HCT116 (cell line): ENCODE measurements around the gene CPNE4. TPM values are rescaled to one million over a fixed set of nuclear protein-coding genes. Genes with fewer than 3 reads are reported as not detected.

ENCODE experiments used
- ATAC-seq: fragments of 200-7000 bp; cut with Tn5 transposase; 2 replicates; pipeline ENCODE4 v1.9.1; 2020; ENCODE audit warnings: mild to moderate bottlenecking, moderate library complexity
- BruUV-seq: library from RNA; stranded (reverse); fragments of 400-500 nt; replicated peaks from 2 replicates; lab custom pipeline; 2021; lab: Mats Ljungman, UMichigan
- CTCF ChIA-PET: fragments of 300-600 bp; sonication (Branson Sonifier 250); formaldehyde crosslinking; loops from one replicate; lab custom pipeline; 2021; ENCODE audit warnings: antibody characterized with exemption; lab: Charles Lee
- POLR2A ChIA-PET: fragments of 300-600, 350-600 bp; sonication (Branson Sonifier 250); formaldehyde crosslinking; loops from one replicate; lab custom pipeline; 2021; ENCODE audit warnings: antibody characterized with exemption; lab: Charles Lee
- RAD21 ChIA-PET, 2 experiments: fragments of 300-600 bp; sonication (Branson Sonifier 250); formaldehyde crosslinking; loops; one replicate each; lab custom pipeline; 2023; ENCODE audit warnings: low total read pairs in 2 of 2; ENCODE audit not compliant: uncharacterized antibody in 2 of 2, unreplicated experiment in 2 of 2, low non-redundant PET in 1 of 2; lab: Charles Lee
- DNase-seq: peaks from one replicate; pipeline ENCODE4 v3.0.0-alpha.2; 2010; ENCODE audit warnings: low read depth, low spot score
- H2AFZ ChIP-seq: fragments of 200-600 bp; shearing (Covaris generic), sonication (generic); 2 replicates; pipeline ENCODE4 v1.6.1; 2017; ENCODE audit warnings: low read depth, mixed run types, mixed read lengths, antibody characterized with exemption, low read length; ENCODE audit not compliant: poor library complexity, severe bottlenecking
- H3K27ac ChIP-seq: 2 replicates; pipeline ENCODE4 v1.5.1; 2012; ENCODE audit warnings: low read depth, low read length
- H3K27me3 ChIP-seq: fragments of 200-600 bp; sonication (generic); 2 replicates; pipeline ENCODE4 v1.6.1; 2016; ENCODE audit warnings: mixed run types, low read length, mixed read lengths; ENCODE audit not compliant: insufficient read depth
- H3K36me3 ChIP-seq, 2 experiments: fragments of 200-500 bp in 1 of 2; fragments of 200-600 bp in 1 of 2; sonication (Bioruptor generic) in 1 of 2; sonication (generic) in 1 of 2; 2 replicates each; pipeline versions ENCODE4 v1.5.1 to v1.6.1; 2014 to 2016; ENCODE audit warnings: low read length in 2 of 2, inconsistent platforms in 1 of 2, mixed read lengths in 1 of 2, mixed run types in 1 of 2; ENCODE audit not compliant: insufficient read depth in 2 of 2, control insufficient read depth in 1 of 2
- H3K4me1 ChIP-seq, 2 experiments: fragments of 200-600 bp in 1 of 2; sonication (generic) in 1 of 2; 2 replicates each; pipeline versions ENCODE4 v1.5.1 to v1.6.1; 2012 to 2017; ENCODE audit warnings: low read length in 2 of 2, inconsistent platforms in 1 of 2, mild to moderate bottlenecking in 1 of 2, mixed read lengths in 1 of 2, mixed run types in 1 of 2, moderate library complexity in 1 of 2; ENCODE audit not compliant: insufficient read depth in 2 of 2, control insufficient read depth in 1 of 2
- H3K4me2 ChIP-seq: fragments of 200-600 bp; sonication (generic); 2 replicates; pipeline ENCODE4 v1.6.1; 2017; ENCODE audit warnings: mixed run types, low read length, mixed read lengths
- H3K4me3 ChIP-seq, 2 experiments: fragments of 200-600 bp in 1 of 2; sonication (generic) in 1 of 2; replicated peaks in 1 of 2; 2 replicates each; pipeline ENCODE4 v1.5.1; 2011 to 2016; ENCODE audit warnings: low read length in 2 of 2, control low read depth in 1 of 2, low read depth in 1 of 2, mild to moderate bottlenecking in 1 of 2, mixed read lengths in 1 of 2, mixed run types in 1 of 2
- H3K79me2 ChIP-seq: fragments of 200-600 bp; sonication (generic); 2 replicates; pipeline ENCODE4 v1.6.1; 2017; ENCODE audit warnings: mild to moderate bottlenecking, mixed run types, low read length, moderate library complexity, mixed read lengths; ENCODE audit not compliant: insufficient read depth
- H3K9ac ChIP-seq: fragments of 200-600 bp; sonication (generic); 2 replicates; pipeline ENCODE4 v1.6.1; 2016; ENCODE audit warnings: low read length, mixed read lengths
- H3K9me2 ChIP-seq: fragments of 200-600 bp; sonication (generic), shearing (Covaris generic); 2 replicates; pipeline ENCODE4 v1.6.1; 2017; ENCODE audit warnings: mixed run types, mild to moderate bottlenecking, moderate library complexity; ENCODE audit not compliant: insufficient read depth
- H3K9me3 ChIP-seq, 2 experiments: fragments of 200-500 bp in 1 of 2; fragments of 200-600 bp in 1 of 2; sonication (Bioruptor generic) in 1 of 2; sonication (generic) in 1 of 2; 2 replicates each; pipeline ENCODE4 v1.6.1; 2014 to 2017; ENCODE audit warnings: low read length in 2 of 2, mixed read lengths in 2 of 2, inconsistent platforms in 1 of 2, low read depth in 1 of 2, mild to moderate bottlenecking in 1 of 2, mixed run types in 1 of 2, moderate library complexity in 1 of 2; ENCODE audit not compliant: control insufficient read depth in 1 of 2, insufficient read depth in 1 of 2
- H4K20me1 ChIP-seq: fragments of 200-600 bp; sonication (generic), shearing (Covaris generic); 2 replicates; pipeline ENCODE4 v1.6.1; 2017; ENCODE audit warnings: mixed run types, mild to moderate bottlenecking, moderate library complexity; ENCODE audit not compliant: insufficient read depth
- CEBPB ChIP-seq: IDR thresholded peaks from 2 replicates; pipeline ENCODE4 v1.6.1; 2012; ENCODE audit warnings: low read depth
- EGR1 ChIP-seq: IDR thresholded peaks from 2 replicates; pipeline ENCODE4 v1.6.1; 2012; ENCODE audit warnings: low read depth
- ELF1 ChIP-seq: IDR thresholded peaks from 2 replicates; pipeline ENCODE4 v1.6.1; 2012; ENCODE audit warnings: low read depth, borderline replicate concordance
- EZH2 ChIP-seq: fragments of 200-600 bp; sonication (generic); IDR thresholded peaks from 2 replicates; pipeline ENCODE4 v1.6.1; 2017; ENCODE audit warnings: antibody characterized with exemption, mixed run types
- EZH2phosphoT487 ChIP-seq: fragments of 200-600 bp; IDR thresholded peaks from 2 replicates; pipeline ENCODE4 v1.6.1; 2018; ENCODE audit warnings: antibody characterized with exemption, borderline replicate concordance
- JUND ChIP-seq: IDR thresholded peaks from 2 replicates; pipeline ENCODE4 v1.6.1; 2012
- POLR2A ChIP-seq: IDR thresholded peaks from 2 replicates; pipeline ENCODE4 v1.7.0; 2011; ENCODE audit warnings: borderline replicate concordance; ENCODE audit not compliant: insufficient read depth, insufficient read length; ENCODE audit errors: extremely low read depth
- RAD21 ChIP-seq: IDR thresholded peaks from 2 replicates; pipeline ENCODE4 v1.6.1; 2012; ENCODE audit warnings: low read depth, mild to moderate bottlenecking
- SIN3A ChIP-seq: IDR thresholded peaks from 2 replicates; pipeline ENCODE4 v1.6.1; 2012; ENCODE audit warnings: low read depth
- SP1 ChIP-seq: IDR thresholded peaks from 2 replicates; pipeline ENCODE4 v1.6.1; 2012; ENCODE audit warnings: low read depth
- SRF ChIP-seq: IDR thresholded peaks from 2 replicates; pipeline ENCODE4 v1.6.1; 2012; ENCODE audit warnings: low read depth
- TCF7L2 ChIP-seq: IDR thresholded peaks from 2 replicates; pipeline ENCODE4 v1.7.0; 2011; ENCODE audit warnings: borderline replicate concordance, inconsistent platforms; ENCODE audit not compliant: insufficient read depth, insufficient read length; ENCODE audit errors: extremely low read depth
- YY1 ChIP-seq: IDR thresholded peaks from 2 replicates; pipeline ENCODE4 v1.6.1; 2011; ENCODE audit warnings: low read length, low read depth, moderate library complexity, mild to moderate bottlenecking; ENCODE audit not compliant: insufficient replicate concordance; ENCODE audit errors: extremely low read depth
- ZBTB33 ChIP-seq: IDR thresholded peaks from 2 replicates; pipeline ENCODE4 v1.6.1; 2011; ENCODE audit warnings: mild to moderate bottlenecking, low read length, moderate library complexity; ENCODE audit not compliant: insufficient replicate concordance; ENCODE audit errors: extremely low read depth
- ZNF274 ChIP-seq: fragments of 200-500 bp; sonication (Bioruptor generic); IDR thresholded peaks from 2 replicates; pipeline ENCODE4 v1.6.1; 2014; ENCODE audit warnings: mild to moderate bottlenecking, low read depth, low read length, inconsistent platforms
- intact Hi-C: fragments of 100-400 bp; cut with micrococcal nuclease; formaldehyde crosslinking; loops from 2 replicates; pipeline ENCODE4 v1.10.0; 2022
- total RNA-seq: library from RNA; stranded (reverse); gene quantifications from one replicate; pipeline ENCODE4 v1.2.1, GENCODE V29; 2021; ENCODE audit not compliant: unreplicated experiment
- TF ChIP-seq, protein P1 (sequence below): IDR thresholded peaks from 2 replicates; pipeline ENCODE4 v1.6.1; 2012; ENCODE audit warnings: low read depth
- TF ChIP-seq, protein P2 (sequence below): IDR thresholded peaks from 2 replicates; pipeline ENCODE4 v1.6.1; 2012
- TF ChIP-seq, protein P3 (sequence below), 3 experiments: fragments of 200-600 bp in 1 of 3; sonication (generic) in 1 of 3; IDR thresholded peaks in 2 of 3; conservative IDR thresholded peaks in 1 of 3; 2 replicates each; pipeline ENCODE4 v1.5.1; 2012 to 2017; ENCODE audit warnings: low read depth in 2 of 3, low read length in 2 of 3, antibody characterized with exemption in 1 of 3, borderline replicate concordance in 1 of 3, control low read depth in 1 of 3, mild to moderate bottlenecking in 1 of 3, mixed read lengths in 1 of 3, mixed run types in 1 of 3, moderate library complexity in 1 of 3; ENCODE audit not compliant: insufficient read depth in 1 of 3
- TF ChIP-seq, protein P4 (sequence below): IDR thresholded peaks from 2 replicates; pipeline ENCODE4 v1.6.1; 2012

Gene CPNE4
- total RNA-seq, 1 experiment from 2014 or later = not detected

GRCh38 chr3:131731709-131732108 is 303.1 kb downstream of the CPNE4 start:
- TF ChIP-seq JUND = no peak
- TF ChIP-seq, protein P1, sequence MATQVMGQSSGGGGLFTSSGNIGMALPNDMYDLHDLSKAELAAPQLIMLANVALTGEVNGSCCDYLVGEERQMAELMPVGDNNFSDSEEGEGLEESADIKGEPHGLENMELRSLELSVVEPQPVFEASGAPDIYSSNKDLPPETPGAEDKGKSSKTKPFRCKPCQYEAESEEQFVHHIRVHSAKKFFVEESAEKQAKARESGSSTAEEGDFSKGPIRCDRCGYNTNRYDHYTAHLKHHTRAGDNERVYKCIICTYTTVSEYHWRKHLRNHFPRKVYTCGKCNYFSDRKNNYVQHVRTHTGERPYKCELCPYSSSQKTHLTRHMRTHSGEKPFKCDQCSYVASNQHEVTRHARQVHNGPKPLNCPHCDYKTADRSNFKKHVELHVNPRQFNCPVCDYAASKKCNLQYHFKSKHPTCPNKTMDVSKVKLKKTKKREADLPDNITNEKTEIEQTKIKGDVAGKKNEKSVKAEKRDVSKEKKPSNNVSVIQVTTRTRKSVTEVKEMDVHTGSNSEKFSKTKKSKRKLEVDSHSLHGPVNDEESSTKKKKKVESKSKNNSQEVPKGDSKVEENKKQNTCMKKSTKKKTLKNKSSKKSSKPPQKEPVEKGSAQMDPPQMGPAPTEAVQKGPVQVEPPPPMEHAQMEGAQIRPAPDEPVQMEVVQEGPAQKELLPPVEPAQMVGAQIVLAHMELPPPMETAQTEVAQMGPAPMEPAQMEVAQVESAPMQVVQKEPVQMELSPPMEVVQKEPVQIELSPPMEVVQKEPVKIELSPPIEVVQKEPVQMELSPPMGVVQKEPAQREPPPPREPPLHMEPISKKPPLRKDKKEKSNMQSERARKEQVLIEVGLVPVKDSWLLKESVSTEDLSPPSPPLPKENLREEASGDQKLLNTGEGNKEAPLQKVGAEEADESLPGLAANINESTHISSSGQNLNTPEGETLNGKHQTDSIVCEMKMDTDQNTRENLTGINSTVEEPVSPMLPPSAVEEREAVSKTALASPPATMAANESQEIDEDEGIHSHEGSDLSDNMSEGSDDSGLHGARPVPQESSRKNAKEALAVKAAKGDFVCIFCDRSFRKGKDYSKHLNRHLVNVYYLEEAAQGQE = no peak
- TF ChIP-seq ZBTB33 = no peak
- TF ChIP-seq ELF1 = no peak
- no peak for TF ChIP-seq TCF7L2
- no peak for TF ChIP-seq EZH2phosphoT487
- TF ChIP-seq, protein P2, sequence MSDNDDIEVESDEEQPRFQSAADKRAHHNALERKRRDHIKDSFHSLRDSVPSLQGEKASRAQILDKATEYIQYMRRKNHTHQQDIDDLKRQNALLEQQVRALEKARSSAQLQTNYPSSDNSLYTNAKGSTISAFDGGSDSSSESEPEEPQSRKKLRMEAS = no peak
- TF ChIP-seq YY1 = no peak
- no peak for TF ChIP-seq RAD21
- TF ChIP-seq EGR1 = no peak
- TF ChIP-seq EZH2 = no peak
- TF ChIP-seq, protein P3, sequence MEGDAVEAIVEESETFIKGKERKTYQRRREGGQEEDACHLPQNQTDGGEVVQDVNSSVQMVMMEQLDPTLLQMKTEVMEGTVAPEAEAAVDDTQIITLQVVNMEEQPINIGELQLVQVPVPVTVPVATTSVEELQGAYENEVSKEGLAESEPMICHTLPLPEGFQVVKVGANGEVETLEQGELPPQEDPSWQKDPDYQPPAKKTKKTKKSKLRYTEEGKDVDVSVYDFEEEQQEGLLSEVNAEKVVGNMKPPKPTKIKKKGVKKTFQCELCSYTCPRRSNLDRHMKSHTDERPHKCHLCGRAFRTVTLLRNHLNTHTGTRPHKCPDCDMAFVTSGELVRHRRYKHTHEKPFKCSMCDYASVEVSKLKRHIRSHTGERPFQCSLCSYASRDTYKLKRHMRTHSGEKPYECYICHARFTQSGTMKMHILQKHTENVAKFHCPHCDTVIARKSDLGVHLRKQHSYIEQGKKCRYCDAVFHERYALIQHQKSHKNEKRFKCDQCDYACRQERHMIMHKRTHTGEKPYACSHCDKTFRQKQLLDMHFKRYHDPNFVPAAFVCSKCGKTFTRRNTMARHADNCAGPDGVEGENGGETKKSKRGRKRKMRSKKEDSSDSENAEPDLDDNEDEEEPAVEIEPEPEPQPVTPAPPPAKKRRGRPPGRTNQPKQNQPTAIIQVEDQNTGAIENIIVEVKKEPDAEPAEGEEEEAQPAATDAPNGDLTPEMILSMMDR (IDR thresholded peaks at IDR 0.05 in 2 of 3, conservative IDR thresholded peaks at IDR 0.05 in 1 of 3; ENCODE audit: borderline replicate concordance in 1 of 3, insufficient read depth in 1 of 3, low read depth in 2 of 3, low read length in 2 of 3) = no peak
- TF ChIP-seq, protein P4, sequence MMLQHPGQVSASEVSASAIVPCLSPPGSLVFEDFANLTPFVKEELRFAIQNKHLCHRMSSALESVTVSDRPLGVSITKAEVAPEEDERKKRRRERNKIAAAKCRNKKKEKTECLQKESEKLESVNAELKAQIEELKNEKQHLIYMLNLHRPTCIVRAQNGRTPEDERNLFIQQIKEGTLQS = no peak
- no peak for TF ChIP-seq CEBPB
- TF ChIP-seq SP1 = no peak
- no peak for TF ChIP-seq SIN3A
- TF ChIP-seq ZNF274 = no peak
- TF ChIP-seq SRF = no peak
- TF ChIP-seq POLR2A = no peak
- CTCF ChIA-PET = no interaction called here
- Histone ChIP-seq H3K9ac (no peak overlapping the region), H3K9me3 (no peaks in the 10 kb centered on the region), H3K9me2 (no peaks in the 10 kb centered on the region), H3K36me3 (no peaks in the 10 kb centered on the region), H3K27me3 (peaks cover 24% of the 10 kb centered on the region), H2AFZ (no peak overlapping the region), H3K4me1 (no peaks in the 10 kb centered on the region), H3K79me2 (no peaks in the 10 kb centered on the region), H4K20me1 (no peaks in the 10 kb centered on the region), H3K27ac (no peak overlapping the region), H3K4me3 (no peak overlapping the region), H3K4me2 (no peak overlapping the region)
- POLR2A ChIA-PET = no interaction called here
- RAD21 ChIA-PET = no interaction called here
- no peak for DNase-seq
- no peak for ATAC-seq
- intact Hi-C loops = no loop called here
- no TSS peak for BruUV-seq
